Muscle of arm (tissue), 12 donors: ENCODE data around the gene ELAVL1. TPM values are rescaled to one million over a fixed set of nuclear protein-coding genes. Genes with fewer than 3 reads are reported as not detected.
"Not testable (repeated sequence)": the region's sequence is repeated elsewhere in the genome, so short reads cannot be mapped to it uniquely, and the experiment has no call there.

Source experiments
- DNase-seq: peaks from one replicate; pipeline ENCODE4 v3.0.0-alpha.2; 2013
- polyA plus RNA-seq, 12 donors: library from polyadenylated mRNA; unstranded; fragments of 120-200 nt; gene quantifications; one replicate each; pipeline ENCODE4 v1.2.1, GENCODE V29; 2013; ENCODE audit not compliant: insufficient read length in 12 of 12

ELAVL1 gene
- polyA plus RNA-seq, 12 donors, result 35.9 to 67.7 (median 54.3) TPM; not detected in 1

DNA sequence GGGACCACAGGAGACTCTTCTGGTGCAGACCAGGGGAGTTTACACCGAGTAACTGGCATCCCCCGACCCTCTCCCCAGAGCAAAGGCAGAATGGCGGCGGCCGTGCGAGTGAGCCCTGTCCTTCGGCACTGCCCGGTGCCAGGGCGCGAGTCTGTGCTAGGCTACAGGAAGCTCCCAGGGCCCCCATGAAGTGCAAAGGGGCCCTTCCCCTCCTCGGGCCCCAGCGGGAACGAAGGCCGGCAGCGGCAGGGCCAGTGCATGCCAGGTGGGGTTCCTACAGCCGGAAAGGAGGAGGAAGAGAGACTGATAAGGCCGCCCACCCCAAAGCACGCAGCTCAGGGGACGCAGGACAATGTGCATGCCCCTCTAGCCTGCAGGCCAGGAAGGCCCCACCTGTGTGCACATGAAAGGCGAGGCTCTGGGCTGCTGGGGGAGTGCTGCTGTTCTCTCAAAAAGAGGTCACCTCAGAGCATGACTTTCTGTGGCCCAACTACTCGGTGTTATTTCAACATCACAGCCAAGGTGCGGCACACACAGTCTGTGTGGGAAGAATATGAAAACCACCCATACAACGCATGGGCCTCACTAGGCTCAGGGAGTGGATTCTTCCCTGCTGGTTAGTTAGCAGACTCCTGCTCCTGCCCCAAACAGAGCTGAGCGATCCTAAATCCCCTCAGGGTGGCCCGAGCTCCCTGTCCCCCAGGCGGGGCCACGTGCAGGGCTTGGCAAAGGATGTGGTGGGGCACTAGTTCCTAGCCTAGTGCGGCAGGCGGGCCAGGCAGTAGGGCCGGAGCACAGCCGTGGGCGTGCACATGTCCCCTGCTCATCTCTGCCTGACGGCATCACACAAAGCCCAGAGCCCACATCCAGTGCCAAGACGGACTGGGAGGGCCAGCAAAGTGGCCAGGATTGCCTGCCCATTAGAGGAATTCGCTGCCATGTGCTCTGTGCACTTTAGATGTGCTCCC is 33.6 kb downstream of the ELAVL1 start:
- no peak for DNase-seq

DNA sequence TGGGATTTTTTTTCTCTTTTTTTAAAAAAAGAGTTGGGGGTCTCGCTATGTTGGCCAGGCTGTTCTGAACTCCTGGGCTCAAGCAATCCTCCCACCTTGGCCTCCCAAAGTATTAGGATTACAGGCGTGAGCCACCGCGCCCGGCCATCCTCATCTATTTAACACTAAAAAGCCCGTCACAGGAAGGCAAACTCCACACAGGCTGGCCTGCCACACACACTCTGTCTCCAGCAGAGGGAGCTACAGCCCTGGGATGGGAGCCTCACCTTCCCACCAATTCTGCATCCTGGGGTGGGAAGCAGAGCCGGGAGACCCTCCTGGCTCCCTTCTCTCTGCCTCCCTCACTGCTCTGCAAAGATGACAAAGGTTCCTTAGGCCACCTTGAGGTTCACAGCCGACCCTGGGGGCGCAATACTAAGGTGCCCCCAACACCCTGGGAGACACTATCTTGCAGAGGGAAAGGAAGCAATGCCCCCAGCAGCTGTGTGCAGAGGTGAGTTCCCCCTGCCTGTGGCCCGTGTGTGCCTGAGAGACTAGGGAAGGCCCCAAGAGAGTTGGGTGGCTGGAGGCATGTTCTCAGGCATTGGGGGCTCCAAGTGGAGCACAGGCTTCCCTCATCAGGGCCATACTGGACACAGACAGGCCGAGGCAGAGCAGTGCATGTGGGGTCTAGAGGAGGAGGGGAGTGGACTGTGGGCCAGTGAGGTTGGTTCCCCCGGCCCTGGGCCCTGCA is 34.6 kb downstream of the ELAVL1 start:
- DNase-seq, result no peak

DNA sequence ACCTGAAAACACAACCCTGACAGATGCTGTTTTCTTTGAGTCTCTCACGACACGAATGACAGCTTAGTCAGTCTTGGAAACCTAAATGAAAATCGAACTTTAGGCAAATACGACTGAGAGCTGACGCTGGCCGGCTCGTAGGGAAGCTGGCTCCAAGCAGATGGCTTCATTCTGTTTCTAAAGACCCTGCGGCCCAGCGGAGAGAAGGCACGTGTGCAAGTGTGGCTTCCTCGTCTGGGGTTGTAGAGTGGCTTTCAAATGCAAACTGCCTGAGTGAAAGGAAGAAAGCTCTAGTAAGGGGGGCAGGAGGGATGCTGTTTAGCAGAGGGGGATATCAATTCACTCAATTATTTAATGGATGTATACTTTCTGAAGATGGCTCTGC is 35.9 kb downstream of the ELAVL1 start:
- no peak for DNase-seq

DNA sequence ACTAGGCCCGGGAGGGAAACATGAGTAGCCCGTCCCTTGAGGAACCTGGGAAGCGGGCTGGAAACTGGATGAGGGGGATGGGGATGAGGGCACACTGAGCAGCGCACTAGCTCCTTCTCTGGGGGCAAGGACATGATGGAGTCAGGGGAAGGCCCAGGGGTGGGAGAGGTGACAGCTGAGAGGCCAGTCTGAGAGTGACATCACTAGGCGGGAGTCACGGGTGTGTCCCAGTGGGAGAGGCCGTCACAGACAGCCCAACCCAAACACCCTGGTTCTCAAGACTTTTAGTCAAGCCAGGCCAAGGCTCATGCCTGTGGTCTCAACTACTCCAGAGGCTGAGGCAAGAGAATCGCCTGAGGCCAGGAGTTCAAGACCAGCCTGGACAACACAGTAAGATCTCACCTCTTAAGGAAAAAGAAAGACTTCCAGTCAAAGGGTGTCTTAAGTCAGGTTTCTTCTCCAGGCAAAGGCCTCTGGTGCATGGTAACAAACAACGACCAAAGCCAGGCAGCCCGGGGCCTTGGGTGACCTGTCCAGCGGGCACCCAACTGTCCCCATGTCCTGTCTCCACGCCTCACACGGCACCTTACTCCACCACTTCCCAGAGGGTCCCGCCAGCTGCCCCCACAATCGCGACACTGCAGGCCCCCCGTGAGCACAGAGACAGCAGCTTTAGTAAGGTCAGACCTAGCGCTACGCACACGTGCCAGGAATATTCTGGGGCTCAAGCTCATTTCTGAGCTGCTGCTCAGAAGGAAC is 36.5 kb downstream of the ELAVL1 start:
- DNase-seq, result no peak

DNA sequence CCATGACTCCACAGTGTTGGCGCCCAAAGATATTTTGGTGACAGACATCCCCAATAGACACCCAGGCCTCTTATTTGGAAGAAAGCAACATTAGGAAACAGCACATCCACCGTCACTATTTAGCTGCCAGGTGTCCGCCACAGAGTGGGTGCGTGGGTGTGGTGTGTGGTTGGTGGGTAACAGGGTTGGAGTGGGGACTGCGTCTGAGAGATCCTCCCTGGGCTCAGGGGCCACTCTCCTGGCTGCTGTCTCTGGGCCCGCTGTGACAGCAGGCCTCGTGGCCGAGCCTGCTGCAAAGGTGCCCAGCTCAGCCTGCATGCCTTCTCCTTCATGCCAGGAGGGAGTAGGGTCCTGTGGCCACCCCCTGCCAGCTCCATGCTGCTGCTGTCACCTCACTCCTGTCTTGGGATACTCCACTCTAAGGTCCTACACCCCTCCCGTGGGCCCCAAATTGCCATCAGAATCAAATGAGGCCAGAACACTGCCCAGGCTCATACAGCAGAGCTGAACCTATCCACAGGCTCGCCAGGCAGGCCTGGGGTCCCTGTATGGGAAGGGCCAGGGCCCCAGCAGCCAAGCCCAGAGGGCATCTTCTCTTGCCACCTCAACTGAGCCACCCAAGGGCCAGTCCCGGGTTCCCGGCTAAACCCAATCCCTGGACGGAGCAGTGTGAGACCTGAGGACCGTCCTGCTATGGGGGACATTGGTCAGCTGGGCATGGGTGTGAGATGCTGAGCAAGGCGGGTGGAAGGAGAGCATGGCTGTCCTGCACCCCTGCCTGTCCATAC is 37.2 kb downstream of the ELAVL1 start:
- no peak for DNase-seq

DNA sequence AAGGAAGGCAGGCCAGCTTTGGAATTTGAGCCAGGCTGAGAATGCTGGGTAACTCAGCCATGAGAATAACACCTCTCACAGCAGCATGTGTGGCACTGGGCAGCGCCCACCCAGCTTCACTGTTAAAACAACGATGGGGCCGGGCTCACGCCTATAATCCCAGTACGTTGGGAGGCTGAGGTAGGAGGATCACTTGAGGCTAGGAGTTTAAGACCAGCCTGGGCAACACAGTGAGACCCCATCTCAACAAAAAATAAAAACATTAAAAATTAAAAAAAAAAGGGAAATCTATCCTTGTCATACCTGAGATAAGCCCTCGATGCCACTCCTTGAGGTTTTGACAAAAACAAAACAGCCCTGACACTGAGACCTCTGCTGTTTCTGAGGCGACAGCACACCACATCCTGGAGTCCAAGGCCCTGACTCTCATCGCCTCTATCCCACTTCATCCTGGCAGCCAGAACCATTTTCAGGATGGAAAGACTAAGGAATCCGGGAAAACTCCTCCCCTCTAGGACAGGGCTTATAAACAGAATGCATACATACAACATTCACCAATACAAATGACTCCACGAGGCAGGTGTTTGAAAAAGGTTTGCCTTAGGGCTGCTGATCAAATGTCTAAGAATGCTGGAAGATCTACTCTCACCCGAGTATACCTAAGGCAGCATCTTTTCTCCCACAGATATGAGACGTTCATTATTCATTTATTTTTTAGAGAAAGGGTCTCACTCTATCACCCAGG is 39.3 kb downstream of the ELAVL1 start:
- DNase-seq, result no peak

DNA sequence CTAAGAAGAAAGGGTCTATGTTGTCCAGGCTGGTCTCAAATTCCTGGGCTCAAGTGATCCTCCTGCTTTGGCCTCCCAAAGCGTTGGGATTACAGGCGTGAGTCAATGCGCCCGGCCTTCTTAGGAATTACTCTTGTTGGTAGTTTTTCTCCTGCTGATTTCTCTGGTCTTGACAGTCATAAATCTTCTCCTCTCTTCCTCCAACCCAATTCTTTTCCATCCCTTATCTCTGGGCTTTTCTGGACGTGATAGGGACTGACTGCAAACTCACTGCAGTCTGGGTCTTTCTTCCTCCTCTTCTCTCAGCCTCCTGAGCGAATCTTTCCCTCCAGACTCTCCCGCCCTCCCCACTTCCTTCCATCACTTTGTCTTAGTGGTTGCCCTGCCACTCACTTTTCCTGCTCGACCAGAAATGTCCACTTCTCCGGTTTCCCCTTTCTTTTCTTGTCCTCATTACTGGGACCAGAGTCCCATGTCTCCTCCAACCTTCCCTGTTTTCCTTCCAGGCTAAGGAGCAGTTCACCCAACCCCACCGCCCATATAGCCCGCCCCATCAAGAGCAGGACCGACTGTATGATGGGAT is 40.1 kb downstream of the ELAVL1 start:
- DNase-seq, result no peak

DNA sequence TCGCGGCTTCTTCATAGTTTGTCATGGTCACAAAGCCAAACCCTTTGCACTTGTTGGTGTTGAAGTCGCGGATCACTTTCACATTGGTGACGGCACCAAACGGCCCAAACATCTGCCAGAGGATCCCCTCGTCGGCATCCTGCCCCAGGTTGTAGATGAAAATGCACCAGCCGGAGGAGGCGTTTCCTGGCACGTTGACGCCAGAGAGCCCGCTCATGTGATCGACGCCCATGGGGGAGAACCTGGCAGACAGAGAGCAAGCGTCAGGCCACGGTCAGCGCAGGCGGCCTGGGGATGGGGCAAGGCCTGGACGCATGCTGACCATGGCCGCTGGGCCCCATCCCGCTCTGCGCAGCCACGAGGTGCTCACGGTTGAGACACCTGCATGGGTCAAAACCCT is 41.9 kb downstream of the ELAVL1 start:
- DNase-seq, result no peak

DNA sequence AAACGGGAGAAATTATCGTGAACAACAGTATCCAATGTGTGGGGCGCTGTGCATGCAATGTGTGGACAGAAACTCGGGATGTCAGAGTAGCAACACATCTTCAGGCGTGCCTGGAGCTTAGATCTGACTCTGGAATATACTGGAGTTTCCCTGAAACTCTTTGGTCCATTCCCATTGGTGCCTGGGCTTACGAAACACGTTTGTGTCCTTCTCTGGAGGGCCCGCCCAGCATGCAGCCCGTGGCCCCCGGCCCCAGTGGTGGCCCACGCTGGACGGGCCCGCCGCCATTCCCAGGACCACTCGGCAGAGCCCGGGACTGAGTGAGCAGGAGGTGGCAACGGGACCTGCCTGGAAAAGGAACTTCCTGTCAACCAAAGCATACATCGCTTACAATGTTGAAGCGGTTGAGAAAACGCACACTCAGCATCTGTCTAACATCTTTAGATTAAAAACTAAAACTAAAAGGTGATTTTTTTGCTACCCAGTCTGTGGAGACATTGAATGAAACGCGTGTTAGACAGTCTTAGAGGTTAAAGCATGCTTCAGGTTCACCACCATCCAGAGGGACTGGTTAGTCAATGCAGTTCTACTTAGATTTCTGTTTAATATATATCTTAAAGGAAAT is 42.7 kb downstream of the ELAVL1 start:
- DNase-seq, result no peak

DNA sequence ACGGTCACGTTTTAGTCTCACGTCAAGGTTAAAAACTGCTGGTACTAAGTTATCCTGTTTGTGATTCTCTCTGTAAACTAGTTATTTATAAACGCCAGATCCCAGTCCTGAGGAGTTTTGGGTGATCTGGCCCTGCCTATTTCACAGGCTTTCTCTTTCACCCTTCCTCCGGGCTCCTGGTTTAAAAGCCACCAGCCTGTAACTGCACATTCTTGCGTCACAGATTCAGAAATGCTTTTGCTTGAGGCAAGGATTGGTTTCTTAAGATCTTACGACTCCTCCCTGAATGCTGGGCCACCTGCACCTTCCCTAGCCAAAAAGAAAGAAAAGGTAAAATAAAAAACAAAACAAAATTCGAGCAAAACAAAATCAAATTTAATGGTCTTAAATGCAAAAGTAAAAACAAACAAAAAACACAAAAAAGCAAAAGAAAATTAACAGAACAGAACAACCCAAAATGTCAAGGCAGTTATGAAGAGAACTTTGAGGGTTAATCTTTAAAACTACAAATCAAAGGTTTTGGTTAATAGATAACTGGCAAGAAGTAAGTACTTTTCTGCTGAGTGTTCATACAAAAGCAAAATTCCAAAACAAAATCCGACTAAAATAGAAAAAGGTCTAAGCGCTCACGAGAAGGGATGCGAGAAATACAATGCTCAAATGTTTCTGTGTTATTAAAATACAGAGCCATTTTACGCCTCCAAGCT is 43.4 kb downstream of the ELAVL1 start:
- DNase-seq, result no peak

DNA sequence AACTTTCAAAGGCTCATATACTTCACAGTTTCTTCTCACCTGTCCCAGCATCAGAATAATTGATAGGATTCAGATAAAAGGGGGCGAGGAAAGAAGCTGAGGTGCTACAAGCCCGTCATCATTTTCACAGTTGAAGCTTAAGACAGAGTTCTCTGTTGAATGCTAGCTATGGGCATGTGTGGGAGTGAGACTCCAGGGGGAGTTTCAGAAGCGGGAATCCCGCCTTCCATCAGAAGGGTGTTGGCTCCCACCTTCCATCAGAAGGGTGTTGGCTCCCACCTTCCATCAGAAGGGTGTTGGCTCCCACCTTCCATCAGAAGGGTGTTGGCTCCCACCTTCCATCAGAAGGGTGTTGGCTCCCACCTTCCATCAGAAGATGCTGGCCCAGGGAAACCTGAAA is 44.4 kb downstream of the ELAVL1 start:
- not testable (repeated sequence) for DNase-seq

DNA sequence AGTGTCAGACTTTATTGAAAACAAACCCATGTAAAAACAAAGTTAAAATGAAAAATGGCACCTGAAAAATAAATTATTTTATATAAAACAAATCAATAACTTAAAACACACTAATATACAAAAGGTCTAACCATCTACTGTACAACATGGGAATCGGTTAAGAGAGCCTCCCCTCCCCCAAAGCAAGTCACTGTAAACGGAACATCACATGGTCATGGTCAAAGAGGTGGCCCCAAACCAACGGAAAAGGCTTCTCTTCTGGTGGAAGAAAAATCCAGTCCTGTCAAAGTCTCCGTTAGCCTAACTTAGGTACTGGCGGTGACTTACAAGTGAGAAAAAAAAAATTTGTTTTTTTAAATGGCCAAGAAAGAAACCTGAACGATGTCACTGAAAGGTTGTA is 46.2 kb downstream of the ELAVL1 start:
- no peak for DNase-seq

DNA sequence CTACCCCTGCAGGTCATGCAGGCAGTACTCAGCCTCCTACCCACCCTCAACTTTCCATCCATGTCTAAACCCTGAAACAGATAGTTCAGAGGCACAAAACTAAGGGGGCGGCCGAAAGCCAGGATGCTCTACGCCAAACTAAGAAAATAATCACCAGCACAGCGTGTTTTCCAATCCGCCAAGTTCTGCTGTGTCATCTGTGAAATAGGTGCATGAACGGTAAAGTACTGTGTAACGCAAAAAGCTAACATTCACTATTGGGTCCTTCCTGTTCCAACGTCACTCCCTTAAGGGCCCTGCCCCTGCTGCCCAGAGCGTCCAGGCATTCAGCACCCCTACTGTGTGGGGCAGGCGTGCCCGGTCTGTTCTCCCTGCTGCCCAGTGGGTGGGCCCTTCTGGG is 49.7 kb downstream of the ELAVL1 start:
- no peak for DNase-seq

DNA sequence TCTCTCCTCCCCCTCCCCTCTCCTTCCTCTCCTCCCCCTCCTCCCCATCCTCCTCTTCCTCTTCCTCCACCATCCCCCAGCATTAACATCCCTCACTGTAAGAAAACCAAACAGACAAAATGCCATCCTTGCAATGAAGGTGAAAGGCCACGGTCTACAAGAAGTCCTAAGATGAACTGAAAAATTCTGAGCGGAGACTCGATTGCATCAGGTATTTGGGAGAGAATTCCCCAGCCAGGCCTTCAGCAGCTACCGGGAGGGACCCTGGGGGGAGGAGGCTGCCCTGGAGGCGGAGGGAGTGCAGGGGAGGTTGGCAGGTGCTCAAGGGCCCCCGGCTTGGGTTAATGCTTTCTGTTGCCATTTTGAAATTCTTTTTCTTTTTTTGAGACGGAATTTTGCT is 51.9 kb downstream of the ELAVL1 start:
- DNase-seq, result no peak

DNA sequence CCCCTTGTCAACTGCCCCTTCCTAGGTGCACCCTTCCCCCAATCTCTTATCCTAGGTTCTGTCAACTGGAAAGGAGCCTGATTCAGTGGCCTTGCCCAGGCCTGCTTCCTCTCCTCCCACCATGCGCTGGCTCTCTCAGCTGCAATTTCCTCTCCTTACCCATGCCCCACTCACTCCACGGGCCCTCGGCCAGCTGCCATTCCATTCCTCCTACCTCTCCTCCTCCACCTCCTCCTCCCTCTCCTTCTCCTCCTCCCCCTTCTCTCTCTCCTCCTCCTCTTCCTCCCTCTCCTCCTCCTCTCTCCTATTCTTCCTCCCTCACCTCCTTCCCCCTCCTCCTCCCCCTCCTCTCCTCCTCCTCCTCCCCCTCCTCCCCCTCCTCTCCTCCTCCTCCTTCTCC is 52.4 kb downstream of the ELAVL1 start:
- no peak for DNase-seq

DNA sequence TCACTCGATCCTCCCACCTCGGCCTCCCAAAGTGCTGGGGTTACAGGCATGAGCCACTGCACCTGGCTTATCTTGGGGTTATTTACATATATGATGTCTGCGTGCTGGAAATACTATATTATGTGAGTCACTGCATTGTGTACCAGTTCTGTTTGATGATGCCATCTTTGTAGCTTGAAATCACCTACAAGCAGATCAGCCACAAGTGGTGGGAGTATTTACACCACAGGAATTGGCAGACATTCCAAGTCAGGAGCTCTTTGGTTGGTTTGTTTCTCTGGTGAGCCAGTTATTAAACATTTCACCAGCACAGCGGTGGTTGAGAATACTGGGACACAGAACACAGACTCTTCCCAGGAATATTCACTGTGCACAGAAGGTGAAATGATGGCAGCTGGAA is 57.5 kb downstream of the ELAVL1 start:
- DNase-seq, result no peak

DNA sequence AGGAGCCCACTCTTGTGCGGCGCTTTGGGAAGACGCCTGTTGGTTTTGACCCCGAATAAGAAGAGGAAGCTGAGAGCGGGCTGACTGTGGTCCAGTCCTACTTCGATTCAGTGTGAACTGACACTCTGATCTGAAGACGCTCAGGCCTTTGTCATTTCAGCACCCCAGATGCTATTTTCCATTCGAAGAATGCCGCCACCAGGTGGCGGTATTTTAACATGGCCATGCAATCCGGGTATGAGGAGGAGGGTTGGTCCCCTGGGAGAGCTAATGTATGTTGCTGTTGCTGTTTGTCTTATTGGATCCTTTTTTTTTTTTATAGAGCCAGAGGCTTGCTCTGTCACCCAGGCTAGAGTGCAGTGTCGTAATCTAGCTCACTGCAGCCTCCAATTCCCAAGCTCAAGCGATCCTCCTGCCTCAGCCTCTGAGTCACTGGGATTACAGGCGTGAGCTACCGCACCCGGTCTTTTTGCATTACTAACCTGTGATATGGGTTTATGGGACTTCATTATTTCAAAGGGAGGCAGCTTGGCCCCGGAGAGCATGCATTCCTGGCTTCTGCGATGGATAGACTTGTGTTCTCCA is 61.2 kb downstream of the ELAVL1 start:
- DNase-seq, result peak; percentile 94

DNA sequence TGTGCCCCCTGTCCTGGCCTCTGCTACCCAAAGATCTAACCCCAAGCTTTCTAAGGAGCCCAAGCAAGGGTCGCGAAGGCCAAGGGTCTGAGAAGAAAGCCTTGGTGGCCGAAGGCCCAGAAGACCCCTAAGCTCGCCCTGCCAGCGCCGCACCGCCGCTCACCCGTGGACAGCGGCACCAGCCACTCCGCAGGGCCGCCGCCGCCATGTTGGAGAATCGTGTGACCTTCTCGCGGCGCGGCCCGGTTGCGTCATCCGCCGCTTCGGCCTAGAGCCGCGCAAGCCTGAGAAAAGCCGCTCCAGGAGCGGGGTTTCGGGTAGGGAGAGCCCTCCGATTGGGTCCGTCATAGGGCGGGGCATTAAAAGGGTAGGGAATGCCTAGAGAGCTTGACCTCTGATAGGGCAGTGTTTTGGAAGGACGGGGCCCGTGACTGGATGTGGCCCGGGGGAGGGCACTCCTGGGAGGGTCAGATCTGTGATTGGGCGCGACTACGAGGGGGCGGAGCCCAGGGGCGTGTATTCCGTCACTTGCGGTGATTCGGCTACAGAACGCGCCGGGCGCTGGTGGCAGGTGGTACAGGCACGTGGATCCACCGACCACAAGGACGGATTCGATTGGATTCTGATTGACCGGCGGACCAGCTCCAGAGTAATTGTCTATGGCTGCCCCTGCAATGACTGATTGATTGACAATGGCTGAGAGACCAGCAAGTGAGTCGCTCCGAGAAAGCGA is 61.8 kb downstream of the ELAVL1 start, which contains the start of gene TIMM44:
Gene TIMM44, minus strand, starts transcription at position 223 of the 733 bp plus-strand sequence. Its CDS starts 15 bp downstream, at position 208.
- DNase-seq, result peak; percentile 99
